GM19240 (cell line): Measurements from ENCODE around the gene TMEM150C.

Experiments
- DNase-seq: peaks from one replicate; pipeline ENCODE4 v3.0.0; 2011; ENCODE audit warnings: low spot score; ENCODE audit not compliant: insufficient read length

TMEM150C gene

DNA sequence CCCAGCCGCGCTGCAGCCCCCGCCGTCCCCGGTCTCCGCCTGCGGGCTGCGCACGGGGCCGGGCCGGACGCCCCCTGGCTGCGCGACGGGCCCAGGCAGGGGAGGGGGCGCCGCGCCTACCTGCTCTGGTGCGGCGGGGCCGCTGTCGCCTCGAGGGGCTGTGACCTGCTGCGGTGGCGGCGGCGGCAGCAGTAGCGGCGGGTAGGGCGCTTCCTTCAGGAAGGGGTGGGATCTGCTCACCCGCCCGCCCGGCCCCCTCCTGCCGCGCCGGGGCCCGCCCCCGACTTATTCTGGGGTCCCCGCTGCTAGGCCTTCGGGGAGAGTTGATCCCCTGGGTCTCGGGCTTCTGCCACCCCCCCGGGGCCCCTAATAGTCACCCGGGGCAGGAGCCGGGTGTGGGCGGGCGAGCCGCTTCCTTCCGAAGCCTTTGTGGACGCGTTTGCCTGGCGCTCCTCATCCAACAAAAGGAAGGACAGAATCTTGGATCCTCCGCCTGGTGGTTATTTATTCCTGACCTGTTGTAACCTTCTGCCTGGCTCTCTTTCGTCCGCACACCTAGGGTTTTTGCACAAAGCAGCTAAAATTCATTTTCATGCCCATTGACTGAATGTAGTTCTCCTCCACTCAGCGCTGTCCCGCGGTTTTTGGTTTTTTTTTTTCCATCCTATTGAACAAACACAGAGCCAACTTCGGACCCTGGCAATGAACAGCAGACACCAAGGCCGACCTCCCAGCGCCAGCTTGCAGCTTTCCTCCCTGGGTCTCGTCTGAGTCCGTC is at the start of gene TMEM150C:
TMEM150C (minus strand) TSS at position 203 of the 778 bp plus-strand sequence. CDS start 57,331 bp downstream, outside the sequence.
- no peak for DNase-seq

GRCh38 chr4:82611527-82611926 is 49.7 kb upstream of the TMEM150C start:
- DNase-seq: no peak

- no peak for DNase-seq
These were observed 48.3 kb upstream of the TMEM150C start for GRCh38 chr4:82610041-82610440.

DNA sequence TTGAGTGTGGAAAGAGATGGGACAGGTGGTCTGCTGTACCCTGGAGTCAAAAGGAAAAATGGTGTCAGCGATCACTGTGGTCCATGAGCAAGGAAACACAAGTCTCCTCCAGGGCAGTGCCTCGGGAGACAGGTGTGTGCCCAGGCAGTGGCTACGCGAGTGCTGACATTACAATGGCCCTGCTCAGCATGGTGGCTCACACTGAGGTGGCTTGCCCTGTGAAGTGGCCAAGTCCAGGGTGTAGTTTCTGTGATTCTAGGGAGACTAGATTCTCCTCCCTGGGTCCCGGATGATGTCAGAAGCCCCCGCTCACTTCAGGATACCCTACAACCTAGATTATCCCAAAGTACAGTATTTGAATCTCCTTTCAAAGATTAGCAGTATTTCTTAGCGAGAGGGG is 44.8 kb upstream of the TMEM150C start:
- no peak for DNase-seq

DNA sequence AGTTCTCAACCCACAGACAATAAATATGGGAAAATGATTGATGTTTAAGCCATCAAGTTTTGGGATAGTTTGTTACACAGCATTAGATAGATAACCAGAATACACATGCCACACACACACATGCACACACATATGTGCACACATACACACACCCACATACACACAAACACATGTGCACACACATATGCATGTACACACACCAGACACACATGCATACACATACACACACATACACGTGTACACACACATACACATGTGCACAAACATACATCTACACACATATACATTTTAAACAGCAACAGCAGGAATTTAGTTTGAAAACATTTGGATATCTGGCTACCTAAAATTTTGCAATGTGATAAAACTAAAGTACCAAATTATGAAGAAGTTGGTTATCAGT is 42.7 kb upstream of the TMEM150C start:
- no peak for DNase-seq

DNA sequence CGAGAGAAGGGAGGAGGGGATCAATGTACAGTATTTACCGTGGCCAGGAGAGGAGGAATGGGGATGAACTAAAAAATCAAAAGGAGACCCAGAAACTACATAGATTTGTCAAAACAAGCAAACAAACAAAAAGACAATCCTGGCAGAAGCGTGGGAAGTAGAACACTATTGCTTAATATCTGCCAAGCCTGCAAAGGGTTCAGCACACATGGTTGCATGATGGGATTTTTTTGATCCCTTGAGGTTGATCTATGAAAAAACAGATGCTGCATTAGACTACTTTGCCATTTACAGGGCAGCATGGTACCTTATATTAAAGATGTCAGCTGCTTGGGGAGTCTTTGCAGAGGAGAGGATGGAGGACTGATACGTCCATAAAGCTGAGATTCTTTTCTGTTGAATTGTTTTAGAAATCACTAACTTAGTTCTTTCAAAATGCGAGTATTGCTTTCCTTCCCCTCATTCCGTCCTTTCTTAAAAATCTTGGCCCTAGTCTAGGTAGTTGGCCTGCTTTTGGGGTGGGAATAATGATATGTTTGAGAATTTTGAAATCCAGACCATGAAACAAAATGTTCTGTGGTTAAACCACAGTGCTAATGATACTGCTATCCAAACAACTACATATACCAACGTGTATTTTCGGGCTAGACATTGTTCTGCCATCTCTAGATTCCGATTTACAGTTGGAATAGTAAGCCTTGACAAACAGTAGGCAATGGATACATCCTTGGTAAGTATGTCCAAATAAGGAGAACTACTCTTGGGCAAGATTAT is 39.6 kb upstream of the TMEM150C start:
- DNase-seq: no peak

GRCh38 chr4:82599336-82599735 is 37.5 kb upstream of the TMEM150C start:
- DNase-seq: no peak

GRCh38 chr4:82594456-82594855 is 32.7 kb upstream of the TMEM150C start:
- DNase-seq: no peak

- DNase-seq: no peak
These were observed 31.6 kb upstream of the TMEM150C start for GRCh38 chr4:82593411-82593810.

GRCh38 chr4:82592639-82593038 is 30.9 kb upstream of the TMEM150C start:
- DNase-seq: no peak

GRCh38 chr4:82591592-82591991 is 29.8 kb upstream of the TMEM150C start:
- no peak for DNase-seq

- DNase-seq: no peak
These were observed 28.0 kb upstream of the TMEM150C start for GRCh38 chr4:82589756-82590155.

GRCh38 chr4:82588771-82589270 is 27.0 kb upstream of the TMEM150C start:
- DNase-seq: no peak

DNA sequence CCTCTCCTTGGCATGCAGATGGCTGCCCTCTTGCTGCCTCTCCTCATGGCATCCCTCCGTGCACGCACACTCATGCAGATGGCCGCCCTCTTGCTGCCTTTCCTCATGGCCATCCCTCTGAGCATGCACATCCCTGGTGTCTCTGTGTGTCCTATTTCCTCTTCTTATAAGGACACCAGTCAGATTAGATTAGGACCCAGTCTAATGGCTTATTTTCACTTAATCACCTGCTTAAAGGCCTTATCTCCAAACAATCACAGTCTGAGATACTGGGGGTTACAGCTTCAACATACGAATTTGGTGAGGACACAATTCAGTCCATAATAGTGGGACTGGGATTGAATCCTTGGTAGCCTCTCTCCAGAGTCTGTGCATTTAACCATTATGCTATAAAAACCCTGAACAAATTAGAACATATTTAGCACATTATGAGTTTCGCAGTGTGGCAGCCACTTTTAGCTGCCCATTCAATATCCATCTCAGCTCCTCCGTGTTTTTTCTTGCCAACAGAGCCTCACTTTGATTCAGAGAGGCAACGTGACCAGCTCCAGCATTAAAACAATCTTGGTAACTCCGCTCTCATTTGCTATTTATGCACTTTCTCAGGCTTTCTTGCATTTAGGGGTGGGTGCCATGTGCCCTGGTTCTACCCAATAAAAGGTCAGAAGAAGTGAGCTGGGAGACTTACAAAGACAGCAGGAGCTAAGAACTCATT is 26.2 kb upstream of the TMEM150C start:
- DNase-seq: no peak

DNA sequence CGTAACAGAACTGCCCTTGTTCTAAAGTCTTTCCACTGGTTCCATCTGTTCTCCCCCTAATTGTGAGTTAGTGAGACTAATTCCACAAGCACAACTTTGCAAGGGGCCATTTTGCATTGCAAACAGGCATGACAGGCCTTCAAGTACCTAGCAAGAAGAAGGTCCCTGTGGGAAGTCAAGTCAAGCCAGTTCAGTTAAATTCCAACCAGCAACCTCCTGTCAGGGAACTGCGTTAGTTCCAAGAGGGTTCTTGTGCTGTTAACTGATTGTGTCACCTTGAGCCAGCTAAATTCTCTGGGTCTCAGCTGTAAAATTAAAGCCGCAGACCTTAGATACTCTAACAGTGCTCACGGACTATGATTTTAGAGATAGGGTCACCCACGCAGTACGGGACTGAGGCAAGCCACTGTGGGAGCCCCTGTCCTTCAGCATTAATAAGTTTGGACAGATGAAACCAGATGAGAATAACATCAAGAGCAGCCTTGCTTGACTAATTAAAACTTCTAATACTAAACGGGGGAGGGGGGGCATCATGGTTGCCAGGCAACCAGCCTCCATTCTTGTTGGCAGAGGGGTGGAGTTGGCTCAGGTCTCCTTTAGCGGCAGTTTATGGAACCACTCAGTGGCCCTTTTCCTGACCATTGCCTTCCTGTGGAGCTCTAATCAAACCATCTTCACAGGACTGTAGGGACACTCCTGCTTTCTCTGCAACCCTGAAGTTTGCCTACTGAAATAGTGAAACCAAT is 24.1 kb upstream of the TMEM150C start:
- DNase-seq: no peak

GRCh38 chr4:82584931-82585330 is 23.1 kb upstream of the TMEM150C start:
- DNase-seq: no peak

DNA sequence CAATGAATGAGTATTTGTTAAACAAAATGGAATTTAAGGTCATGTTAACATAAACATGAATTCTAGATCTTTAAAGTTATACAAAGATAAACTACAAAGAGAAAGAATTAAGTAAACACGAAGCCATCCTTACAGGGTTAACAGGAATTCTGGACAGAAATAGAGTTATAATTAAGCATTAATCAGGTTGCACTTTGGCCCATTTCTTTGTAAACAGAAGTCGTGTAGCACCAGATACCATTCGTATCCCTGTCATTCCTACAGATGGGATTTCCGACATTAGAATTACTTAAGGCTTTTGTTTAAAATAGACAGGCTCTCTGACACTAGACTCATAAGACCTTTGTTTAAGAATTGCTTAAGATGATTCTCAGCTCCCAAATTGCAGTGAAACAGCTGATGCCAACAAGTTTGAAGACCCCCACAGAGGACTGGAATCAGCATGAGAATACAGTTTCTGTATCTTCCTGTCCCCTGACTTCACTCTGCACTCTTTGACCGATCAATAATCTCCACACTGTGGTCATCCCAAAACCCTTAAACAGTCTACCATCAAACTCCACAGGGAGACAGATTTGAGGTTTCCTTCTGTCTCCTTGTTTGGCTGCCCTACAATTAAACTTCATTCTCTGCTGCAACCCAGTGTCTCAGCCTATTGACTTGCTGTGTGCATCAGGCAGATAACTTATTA is 22.3 kb upstream of the TMEM150C start:
- no peak for DNase-seq

DNA sequence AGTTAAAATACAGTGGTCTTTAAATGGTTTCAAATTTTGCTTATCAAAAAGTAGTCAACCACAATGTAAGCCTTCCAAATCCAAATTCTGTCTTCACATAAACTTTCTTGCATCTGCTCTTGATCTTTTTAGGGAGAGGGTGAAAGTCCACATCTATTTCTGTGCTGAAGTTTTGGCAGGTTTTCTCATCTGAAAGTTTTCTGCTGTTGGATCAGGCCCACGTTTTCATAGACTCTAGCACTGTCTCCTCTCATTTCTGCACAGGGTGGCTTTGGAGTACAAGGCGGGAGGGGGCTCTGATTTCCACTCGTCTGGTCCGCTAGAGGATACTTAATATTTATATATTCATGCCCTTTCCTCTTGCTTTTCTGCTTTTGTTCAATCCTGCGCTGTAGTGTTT is 18.1 kb upstream of the TMEM150C start:
- DNase-seq: no peak

GRCh38 chr4:82578935-82579334 is 17.1 kb upstream of the TMEM150C start:
- DNase-seq: no peak

DNA sequence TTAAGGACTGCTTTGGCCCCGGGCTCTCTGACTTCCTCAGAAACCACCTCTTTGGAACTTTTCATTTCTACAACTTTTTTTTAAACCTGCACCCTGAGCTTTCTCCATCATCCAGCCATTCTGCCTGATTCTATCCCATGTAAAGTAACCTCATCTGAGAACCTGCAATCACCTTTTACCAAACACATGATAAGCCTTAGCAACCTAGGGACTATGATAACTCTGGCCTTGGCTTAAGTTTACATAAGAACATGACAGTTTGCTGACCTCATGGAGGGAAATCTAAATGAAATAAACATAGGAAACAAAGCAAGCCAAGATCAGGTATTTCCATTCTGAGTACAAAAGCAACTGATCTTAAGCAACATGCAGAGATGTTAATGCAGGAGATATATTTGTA is 15.7 kb upstream of the TMEM150C start:
- no peak for DNase-seq

- no peak for DNase-seq
These were observed 7.9 kb upstream of the TMEM150C start for GRCh38 chr4:82569727-82570126.
